HG02623 (cell line): ENCODE results near the gene MICA.
"Not testable (repeated sequence)": the region's sequence is repeated elsewhere in the genome, so short reads cannot be mapped to it uniquely, and the experiment has no call there.

Experiments used
- ATAC-seq: cut with Tn5 transposase; IDR thresholded peaks from one replicate; pipeline ENCODE4 v1.9.1; 2021; ENCODE audit warnings: moderate library complexity; ENCODE audit not compliant: unreplicated experiment

MICA gene

DNA sequence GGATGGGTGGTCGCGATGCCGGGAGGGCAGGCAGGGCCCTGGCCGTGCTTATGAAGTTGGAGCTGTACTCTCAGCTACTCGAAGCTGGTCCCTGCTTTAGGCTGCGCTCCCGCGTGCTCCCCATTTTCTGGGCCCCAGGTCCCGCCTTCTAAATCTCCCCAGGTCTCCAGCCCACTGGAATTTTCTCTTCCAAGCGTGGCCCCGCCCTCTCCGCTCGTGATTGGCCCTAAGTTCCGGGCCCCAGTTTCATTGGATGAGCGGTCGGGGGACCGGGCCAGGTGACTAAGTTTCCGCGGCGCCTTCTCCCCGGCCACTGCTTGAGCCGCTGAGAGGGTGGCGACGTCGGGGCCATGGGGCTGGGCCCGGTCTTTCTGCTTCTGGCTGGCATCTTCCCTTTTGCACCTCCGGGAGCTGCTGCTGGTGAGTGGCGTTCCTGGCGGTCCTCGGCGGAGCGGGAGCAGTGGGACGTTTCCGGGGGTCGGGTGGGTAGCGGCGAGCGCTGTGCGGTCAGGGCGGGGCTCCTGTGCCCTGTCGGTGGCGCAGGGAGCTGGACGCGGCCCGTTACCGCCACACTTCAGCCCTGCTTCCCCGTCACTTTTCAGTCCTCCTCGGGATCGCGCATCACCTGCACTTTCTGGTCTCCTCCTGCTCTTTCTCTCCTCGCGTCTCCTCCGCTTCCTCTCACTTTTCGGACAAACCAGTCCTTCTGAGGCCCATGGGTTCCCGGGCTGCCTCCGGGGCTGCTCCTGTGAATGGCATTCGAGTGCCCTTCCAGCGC, at the start of gene MICA:
MICA (plus strand) TSS at position 313 of the 778 bp plus-strand sequence; CDS start at position 351, 38 bp downstream.
- ATAC-seq: peak; percentile 45

- ATAC-seq: no peak
Measured at GRCh38 chr6:31354158-31354863, 49.1 kb upstream of the MICA start.

- no peak for ATAC-seq
Measured at GRCh38 chr6:31354864-31355582, 48.4 kb upstream of the MICA start.

DNA sequence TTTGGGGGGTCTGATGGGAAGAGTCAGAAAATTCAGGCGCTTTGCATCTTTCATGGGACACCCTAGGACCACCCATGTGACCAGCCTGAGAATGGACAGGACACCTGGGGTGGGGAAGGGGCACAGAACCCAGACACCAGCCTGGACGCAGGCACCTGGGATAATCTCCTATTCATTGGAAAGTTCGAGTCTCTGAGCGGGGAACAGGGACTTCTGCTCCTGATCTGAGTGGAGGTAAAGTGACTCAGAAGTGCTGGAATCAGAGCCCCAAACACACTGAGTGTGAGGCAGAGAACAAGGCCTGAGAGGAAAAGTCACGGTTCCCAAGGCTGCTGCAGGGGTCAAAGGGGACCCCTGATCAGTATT, 47.8 kb upstream of the MICA start:
- no peak for ATAC-seq

GRCh38 chr6:31356216-31356945, 47.0 kb upstream of the MICA start:
- no peak for ATAC-seq

DNA sequence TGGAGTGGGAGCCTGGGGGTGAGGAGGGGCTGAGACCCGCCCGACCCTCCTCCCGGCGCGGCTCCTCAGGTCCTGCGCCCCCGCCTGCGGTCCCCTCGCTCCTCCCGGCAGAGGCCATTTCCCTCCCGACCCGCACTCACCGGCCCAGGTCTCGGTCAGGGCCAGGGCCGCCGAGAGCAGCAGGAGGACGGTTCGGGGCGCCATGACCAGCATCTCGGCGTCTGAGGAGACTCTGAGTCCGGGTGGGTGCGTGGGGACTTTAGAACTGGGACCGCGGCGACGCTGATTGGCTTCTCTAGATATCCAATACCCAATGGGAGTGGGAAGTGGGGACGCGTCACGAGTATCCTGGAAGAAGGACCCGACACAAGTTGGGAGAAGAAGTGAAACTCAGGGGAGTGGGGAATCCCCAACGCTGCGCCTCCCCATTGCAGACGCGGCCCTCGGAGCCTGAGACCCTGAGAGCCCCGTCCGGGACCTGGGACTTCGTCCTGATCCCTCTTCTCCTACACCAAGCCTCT, 46.4 kb upstream of the MICA start, which contains the start of gene HLA-B:
HLA-B (minus strand) TSS at position 234 of the 521 bp plus-strand sequence; CDS start at position 213, 21 bp downstream.
- ATAC-seq: peak; percentile 72

- no peak for ATAC-seq
Measured at GRCh38 chr6:31357886-31358285, 45.5 kb upstream of the MICA start.

DNA sequence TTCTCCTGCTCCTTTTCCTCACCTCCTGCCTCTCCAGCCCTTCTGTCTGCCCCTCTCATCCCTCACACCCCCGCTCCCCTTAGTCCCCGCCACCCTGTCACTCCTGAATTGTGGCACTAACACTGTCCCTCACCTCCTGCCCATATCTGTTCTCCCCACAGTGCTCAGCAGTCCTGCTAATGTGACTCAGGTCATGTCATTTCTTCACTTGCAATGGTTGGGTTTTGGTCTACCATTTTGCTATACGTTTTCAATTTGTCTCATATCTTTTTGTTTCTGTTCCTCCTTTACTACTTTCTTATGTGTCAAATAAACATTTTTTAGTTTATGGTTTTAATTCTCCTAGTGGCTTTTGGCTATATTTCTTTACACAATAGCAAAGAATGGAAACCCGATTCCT, 45.1 kb upstream of the MICA start:
- no peak for ATAC-seq

DNA sequence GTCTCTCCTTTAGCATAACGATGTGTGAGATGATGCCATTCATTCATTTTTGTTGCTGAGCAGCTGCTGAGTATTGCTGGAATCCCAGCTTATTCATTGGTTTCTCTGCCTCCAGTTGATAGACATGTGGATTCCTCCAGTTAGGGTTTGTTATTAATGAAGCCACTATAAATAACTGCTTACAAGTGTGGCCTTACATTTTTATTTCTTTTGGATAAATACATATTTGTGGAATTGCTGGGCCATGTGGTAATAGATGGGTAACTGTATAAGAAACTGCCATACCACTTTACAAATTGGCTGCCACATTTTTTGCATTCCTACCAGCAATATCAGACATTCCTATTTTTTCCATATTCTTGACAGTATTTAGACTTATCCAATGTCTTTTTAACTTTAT, 43.8 kb upstream of the MICA start:
- ATAC-seq: no peak

DNA sequence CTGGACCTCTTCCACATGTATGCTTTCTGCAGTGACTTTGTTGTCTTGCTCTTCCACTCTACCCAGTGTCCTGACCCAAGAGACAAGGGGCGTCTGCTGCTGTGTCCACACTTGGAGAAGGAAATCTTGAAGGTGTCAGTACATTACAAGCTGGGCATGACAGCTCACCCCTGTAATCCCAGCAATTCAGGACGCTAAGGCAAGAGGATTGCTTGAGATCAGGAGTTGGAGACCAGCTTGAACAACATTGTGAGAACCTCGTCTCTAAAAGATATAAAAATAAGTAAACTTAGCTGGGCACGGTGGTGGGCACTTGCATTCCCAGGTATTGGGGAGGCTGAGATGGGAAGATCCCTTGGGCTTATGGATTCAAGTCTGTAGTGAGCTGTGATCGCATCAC, 40.6 kb upstream of the MICA start:
- no peak for ATAC-seq

DNA sequence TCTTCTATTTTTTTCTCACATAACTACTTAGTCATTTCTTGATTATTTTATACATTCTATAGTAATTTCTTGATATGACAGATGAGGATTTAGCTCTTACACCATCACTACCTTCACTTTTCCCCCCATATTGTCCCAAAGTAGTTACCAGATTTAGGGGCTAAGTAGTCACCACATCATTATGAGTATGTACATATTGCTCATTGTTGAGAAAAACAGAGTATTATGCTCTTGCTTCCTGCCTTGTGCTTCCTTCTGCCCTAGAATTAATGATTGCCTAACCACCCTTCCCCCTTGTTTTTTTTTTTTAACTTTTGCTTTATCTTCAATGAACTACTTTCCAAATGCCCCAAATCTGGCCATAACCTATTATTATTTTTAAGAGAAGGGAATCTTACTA, 39.6 kb upstream of the MICA start:
- ATAC-seq: no peak

DNA sequence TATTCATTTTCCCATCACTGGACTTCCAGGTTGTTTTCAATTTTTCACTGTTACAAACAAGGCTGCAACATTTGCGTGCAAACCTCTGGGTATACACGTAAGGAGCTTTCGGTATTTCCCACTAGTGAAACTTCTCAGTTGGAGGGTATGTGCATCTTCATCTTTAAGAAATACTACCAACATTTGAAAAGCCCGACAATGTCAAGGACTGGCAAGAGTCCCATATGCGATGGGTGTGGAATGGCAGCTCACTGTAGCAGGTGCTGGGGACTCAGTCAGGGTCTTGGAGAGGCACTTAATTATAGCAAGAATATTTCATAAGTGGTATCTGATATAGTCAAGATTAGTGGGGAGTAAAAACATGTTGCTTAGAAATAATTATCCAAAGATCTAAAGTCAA, 37.5 kb upstream of the MICA start:
- no peak for ATAC-seq

GRCh38 chr6:31366693-31367470, 36.5 kb upstream of the MICA start:
- ATAC-seq: peak; percentile 53

- ATAC-seq: no peak
Measured at GRCh38 chr6:31368461-31368860, 34.9 kb upstream of the MICA start.

- not testable (repeated sequence) for ATAC-seq
Measured at GRCh38 chr6:31374118-31374517, 29.3 kb upstream of the MICA start.

DNA sequence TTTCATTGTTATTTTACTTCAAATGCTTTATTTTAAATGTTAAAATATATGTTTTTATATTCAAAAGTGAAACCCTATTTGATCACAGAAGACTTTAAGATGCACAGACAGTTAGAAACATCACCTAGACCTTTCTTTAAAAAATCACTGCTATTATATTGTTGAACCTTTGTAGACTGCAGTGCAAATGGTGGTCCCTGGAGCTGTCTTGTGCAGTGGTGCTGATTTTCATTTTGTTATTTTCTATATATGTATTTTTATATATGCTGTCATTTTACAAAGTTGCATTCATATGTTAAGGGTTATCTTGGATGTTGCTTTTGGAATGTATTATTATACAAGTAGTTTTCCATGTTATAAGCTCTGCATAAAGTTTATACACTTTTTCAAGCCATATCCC, 27.7 kb upstream of the MICA start:
- no peak for ATAC-seq

GRCh38 chr6:31377029-31377428, 26.4 kb upstream of the MICA start:
- no peak for ATAC-seq

GRCh38 chr6:31378062-31378720, 25.2 kb upstream of the MICA start:
- no peak for ATAC-seq

GRCh38 chr6:31378721-31379103, 24.7 kb upstream of the MICA start:
- ATAC-seq: no peak

DNA sequence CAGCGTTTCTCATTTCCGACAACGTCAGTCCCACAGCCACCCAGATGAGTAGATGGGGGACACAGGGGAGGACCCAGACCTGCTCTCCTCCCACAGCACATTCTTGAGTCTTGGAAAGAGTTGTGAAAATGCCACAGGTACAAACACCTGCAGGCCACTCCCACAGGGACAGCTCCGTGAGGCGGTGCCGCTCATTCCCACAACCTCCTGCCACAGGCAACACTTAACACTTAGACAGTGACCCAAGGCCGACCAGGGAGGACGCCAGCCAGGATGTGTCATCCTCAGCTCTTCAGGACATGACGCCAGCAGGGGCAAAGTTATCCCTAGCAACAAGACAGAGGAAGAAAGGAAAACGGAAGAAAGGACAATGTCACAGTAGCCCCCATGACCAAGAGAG, 23.5 kb upstream of the MICA start:
- ATAC-seq: no peak
